Stimulated activated CD8-positive, alpha-beta memory T cell treated with anti-CD3 and anti-CD28 coated beads, Interleukin-7, amount 100 ng/mL, for 4 hours (primary cell): Measurements from ENCODE around the gene ARSG.
"Not testable (repeated sequence)": the region's sequence is repeated elsewhere in the genome, so short reads cannot be mapped to it uniquely, and the experiment has no call there.

Experiments
- DNase-seq, 2 donors: peaks; one replicate each; pipeline ENCODE4 v3.0.0-alpha.2; 2020; ENCODE audit warnings: low read depth in 2 of 2

The ARSG gene

GRCh38 chr17:68277807-68278206 lies 13.5 kb upstream of the ARSG start:
- DNase-seq = no peak

GRCh38 chr17:68281965-68282364 lies 9.3 kb upstream of the ARSG start:
- DNase-seq = not testable (repeated sequence)

DNA sequence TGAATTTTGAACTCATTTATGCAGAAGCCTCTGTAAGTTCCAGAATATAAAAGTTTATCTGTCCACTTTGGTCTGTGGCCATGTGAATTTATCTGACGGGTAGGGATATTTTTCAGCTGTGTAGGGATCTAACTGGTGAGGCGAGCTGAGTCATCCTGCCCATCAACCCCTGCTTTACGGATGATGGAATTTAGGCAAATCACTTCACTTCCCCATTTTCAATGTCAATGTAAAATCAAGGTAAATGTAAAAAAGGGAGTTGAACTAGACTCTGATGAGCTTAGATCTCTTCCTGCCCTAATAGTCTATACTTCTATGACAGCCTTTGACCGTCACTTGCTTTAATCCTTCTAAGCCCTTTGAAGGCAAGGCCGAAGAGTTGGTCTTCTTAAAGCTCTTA lies 2.9 kb upstream of the ARSG start:
- no peak for DNase-seq

- DNase-seq = no peak
These were observed 2.5 kb upstream of the ARSG start for GRCh38 chr17:68288804-68289203.

GRCh38 chr17:68289473-68289872 lies 1.8 kb upstream of the ARSG start:
- no peak for DNase-seq

DNA sequence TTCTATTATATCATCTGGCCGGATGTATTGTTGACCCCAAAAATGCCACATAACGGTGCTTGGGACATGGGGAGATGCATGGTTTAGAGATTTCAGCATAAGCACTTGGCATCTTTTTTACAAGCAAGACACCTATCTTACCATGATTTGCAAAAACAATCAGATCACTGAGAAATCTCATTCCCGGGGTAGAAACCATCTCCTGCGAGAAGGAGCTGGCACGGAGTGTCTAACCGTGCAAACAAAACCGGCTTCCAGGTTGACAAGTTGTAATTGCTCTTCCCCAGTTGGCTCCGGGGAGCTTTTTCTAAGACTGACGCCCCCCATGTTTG lies 1.4 kb upstream of the ARSG start:
- no peak for DNase-seq

GRCh38 chr17:68290268-68290954 lies 884 bp upstream of the ARSG start:
- DNase-seq = peak; percentile 40 to 62

- DNase-seq = peak; percentile 89 to 92
These were observed 767 bp downstream of the ARSG start for GRCh38 chr17:68291836-68292688.

GRCh38 chr17:68292689-68293040 lies 1.4 kb downstream of the ARSG start:
- no peak for DNase-seq

- DNase-seq = no peak
These were observed 2.3 kb downstream of the ARSG start for GRCh38 chr17:68293490-68294195.

DNA sequence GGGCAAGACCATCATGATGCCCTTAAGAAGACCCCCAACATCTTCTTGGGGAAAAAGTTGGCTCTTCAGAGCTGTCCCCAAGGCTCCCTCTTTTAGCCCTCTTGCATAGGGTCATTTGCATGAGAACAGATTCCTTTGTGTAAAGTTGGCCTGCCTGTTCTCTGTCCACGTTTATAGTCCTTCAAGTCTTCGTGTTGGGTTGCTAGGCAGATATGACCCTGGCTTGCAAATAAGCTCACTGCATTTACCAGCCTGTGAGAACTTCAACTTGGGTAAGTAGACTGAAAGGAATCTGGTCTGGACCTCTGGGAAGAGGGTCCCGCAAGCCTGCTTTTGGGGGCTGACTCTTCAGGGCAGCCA lies 2.9 kb downstream of the ARSG start:
- no peak for DNase-seq

GRCh38 chr17:68294617-68295016 lies 3.3 kb downstream of the ARSG start:
- no peak for DNase-seq

DNA sequence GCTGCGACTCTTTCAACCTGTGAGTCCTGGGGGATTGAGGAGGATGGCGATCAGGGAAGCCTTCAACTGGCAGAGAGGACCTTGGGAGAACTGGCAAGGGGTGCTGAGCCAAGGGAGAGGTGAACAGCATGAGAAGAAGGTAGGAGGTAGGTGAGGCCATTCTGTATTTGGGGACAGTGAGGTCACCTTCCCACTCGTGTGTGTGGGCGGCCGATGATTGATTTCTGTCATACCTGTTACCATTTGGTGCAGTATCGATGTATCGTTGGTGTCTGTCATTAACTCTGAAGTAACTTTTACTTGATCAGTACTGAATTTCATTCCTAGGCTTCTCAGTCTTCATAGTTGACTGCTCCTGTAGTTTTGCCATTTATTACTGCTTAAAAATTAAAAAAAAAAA lies 3.8 kb downstream of the ARSG start:
- no peak for DNase-seq

- DNase-seq = peak; percentile 35 to 45
These were observed 5.2 kb downstream of the ARSG start for GRCh38 chr17:68296217-68297191.

DNA sequence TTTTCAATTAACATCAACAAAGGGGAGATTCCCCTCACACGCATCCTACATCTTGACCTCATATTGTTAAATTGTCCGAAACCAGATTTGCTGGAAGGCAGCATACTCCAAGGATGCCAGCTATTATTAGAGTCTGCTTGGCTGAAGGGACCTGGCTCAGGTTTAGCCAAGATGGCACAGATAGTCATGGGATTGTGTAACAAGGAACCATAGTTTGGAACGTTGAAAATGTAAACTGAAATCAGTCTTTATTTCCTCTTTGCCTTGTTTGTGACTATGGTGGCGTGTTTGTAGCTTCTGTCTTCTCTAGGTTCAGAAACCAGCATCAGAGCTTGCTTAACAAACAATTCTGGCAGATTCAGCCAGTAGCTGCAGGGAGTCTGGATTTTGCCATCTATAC lies 5.9 kb downstream of the ARSG start:
- no peak for DNase-seq

- no peak for DNase-seq
These were observed 7.3 kb downstream of the ARSG start for GRCh38 chr17:68298601-68299000.

DNA sequence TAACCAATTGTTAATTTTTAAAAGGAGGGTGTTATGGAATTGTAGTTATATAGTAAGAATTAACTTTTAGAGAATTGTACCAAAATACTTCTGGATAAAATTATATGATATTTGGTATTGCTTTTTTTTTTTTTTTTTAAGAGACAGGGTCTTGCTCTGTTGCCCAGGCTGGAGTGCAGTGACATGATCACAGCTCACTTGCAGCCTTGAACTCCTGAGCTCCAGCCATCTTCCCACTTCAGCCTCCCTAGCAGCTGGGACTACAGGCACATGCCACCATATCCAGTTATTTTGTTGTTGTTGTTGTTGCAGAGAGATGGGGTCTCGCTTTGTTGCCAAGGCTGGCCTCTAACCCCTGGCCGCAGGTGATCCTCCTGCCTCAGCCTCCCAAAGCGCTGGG lies 8.5 kb downstream of the ARSG start:
- DNase-seq = no peak

DNA sequence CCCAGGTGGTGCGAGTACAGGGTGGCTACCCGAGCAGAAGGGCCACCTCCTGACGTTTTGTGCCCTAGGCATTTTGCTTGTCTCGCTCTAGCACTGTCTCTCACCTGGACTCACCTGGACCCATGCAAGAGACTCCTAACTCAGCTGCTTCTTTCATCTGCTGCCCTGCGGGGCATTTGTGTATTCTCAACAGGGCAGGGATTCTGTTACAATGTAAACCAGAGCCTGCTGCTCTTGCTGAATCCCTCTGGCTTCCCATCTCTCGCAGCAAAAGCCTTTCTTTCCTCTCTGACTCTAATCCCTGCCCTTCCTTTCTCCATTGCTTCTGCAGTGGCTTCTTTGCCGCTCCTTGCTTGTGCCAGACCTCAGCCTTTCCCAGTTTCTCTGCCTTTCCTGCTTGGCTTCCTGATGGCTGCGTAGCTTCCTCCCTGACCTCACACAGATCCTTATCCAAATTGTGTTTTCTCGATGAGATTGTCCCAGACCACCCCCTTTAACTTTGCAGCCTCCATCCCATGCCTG lies 10.2 kb downstream of the ARSG start:
- DNase-seq = no peak

DNA sequence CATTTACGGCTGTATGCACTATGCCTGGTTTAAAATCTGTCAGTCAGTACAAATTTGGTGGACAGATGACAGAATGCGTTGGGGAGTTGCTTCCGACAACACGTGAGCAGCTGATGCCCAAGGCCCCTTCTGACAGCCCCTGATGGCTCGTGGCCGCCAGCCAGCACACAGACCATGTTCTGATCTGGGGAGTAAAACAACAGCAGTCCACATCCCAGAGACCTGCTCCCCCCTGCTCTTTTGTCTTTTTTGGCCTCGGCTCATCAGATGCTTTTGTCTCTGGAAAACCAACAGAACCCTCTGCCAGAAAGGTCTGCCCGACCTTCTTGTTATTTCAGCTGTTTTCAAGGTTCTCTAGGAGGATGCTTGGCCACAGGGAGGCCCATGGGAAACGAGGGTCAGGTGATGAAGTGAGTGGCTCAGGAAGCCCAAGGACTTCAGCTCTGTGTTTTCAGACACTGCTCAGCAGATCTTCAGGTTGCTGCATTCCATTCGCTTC lies 10.8 kb downstream of the ARSG start:
- no peak for DNase-seq

DNA sequence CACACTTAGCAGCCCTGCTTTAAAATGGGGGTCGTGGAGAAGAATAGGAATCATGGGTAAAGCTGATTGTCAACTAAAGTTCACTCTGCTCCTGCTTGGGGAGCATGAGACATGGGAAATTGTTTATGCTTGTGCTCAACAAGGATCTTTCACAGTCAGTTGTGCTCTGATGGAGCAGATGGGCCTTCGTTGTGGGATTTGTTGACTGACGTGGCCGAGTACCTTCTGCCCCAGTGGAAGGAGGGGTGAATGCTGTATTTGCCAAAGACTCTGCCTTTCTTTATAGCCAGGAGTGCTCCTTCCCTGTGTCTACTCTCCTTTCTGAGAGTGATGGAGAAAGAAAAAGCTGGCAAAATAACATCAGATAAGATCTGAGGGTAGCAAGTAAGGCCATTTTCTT lies 11.4 kb downstream of the ARSG start:
- DNase-seq = no peak

GRCh38 chr17:68304706-68305105 lies 13.4 kb downstream of the ARSG start:
- DNase-seq = no peak
